B cell (primary cell): ENCODE data around the gene PRDM11. TPM values are rescaled to one million over a fixed set of nuclear protein-coding genes. Genes with fewer than 3 reads are reported as not detected.

Experiments used
- ATAC-seq: fragments of 200-7000 bp; cut with Tn5 transposase; one replicate; pipeline ENCODE4 v1.10.0; 2021; ENCODE audit warnings: low read depth, mild to moderate bottlenecking, moderate number of reproducible peaks, moderate library complexity
- CTCF ChIA-PET: fragments of 350-600 bp; sonication (Branson Sonifier 250); formaldehyde crosslinking; loops from one replicate; lab custom pipeline; 2021; ENCODE audit warnings: antibody characterized with exemption, inconsistent platforms; lab: Charles Lee
- POLR2A ChIA-PET: fragments of 350-600 bp; sonication (Branson Sonifier 250); formaldehyde crosslinking; loops from one replicate; lab custom pipeline; 2021; ENCODE audit warnings: antibody characterized with exemption; lab: Charles Lee
- DNase-seq: peaks from one replicate; pipeline ENCODE4 v3.0.0; 2013
- H2AFZ ChIP-seq: 2 replicates; pipeline ENCODE4 v1.6.1; 2012; ENCODE audit warnings: mild to moderate bottlenecking, low read depth, low read length; ENCODE audit not compliant: insufficient read depth, poor library complexity, severe bottlenecking
- H3K27ac ChIP-seq, 2 donors: 1 replicate in 1 of 2; 2 replicates in 1 of 2; pipeline ENCODE4 v1.5.1; 2012 to 2013; ENCODE audit warnings: low read length in 2 of 2, mild to moderate bottlenecking in 2 of 2, moderate library complexity in 1 of 2
- H3K27me3 ChIP-seq, 4 experiments: fragments of 200-600 bp in 1 of 4; sonication (generic) in 1 of 4; replicated peaks in 1 of 4; 1 replicate in 2 of 4; 2 replicates in 2 of 4; pipeline versions ENCODE4 v1.6.1 to v1.7.0; 2013 to 2016; ENCODE audit warnings: low read length in 3 of 4, mild to moderate bottlenecking in 2 of 4, mixed read lengths in 1 of 4, moderate library complexity in 1 of 4; ENCODE audit not compliant: insufficient read depth in 4 of 4, control insufficient read depth in 3 of 4; ENCODE audit errors: control extremely low read depth in 1 of 4
- H3K36me3 ChIP-seq, 2 experiments: replicated peaks in 1 of 2; 1 replicate in 1 of 2; 2 replicates in 1 of 2; pipeline versions ENCODE4 v1.6.1 to v1.7.1; 2013; ENCODE audit warnings: low read length in 1 of 2; ENCODE audit not compliant: insufficient read depth in 2 of 2, control insufficient read depth in 1 of 2; ENCODE audit errors: control extremely low read depth in 1 of 2, extremely low read depth in 1 of 2
- H3K4me1 ChIP-seq, 2 donors: fragments of 200-600 bp in 1 of 2; sonication (generic) in 1 of 2; 1 replicate in 1 of 2; 2 replicates in 1 of 2; pipeline versions ENCODE4 v1.5.1 to v1.6.1; 2013 to 2017; ENCODE audit warnings: low read length in 2 of 2; ENCODE audit not compliant: control insufficient read depth in 2 of 2, insufficient read depth in 2 of 2
- H3K4me2 ChIP-seq: replicated peaks from 2 replicates; pipeline ENCODE3; 2012; ENCODE audit warnings: mild to moderate bottlenecking, low read depth, low read length; ENCODE audit not compliant: poor library complexity, severe bottlenecking
- H3K4me3 ChIP-seq, 5 experiments: fragments of 200-600 bp in 1 of 5; sonication (generic) in 1 of 5; 1 replicate in 3 of 5; 2 replicates in 2 of 5; pipeline versions ENCODE4 v1.5.1 to v1.7.0; 2011 to 2016; ENCODE audit warnings: low read length in 4 of 5, mild to moderate bottlenecking in 4 of 5, low read depth in 2 of 5, control low read depth in 1 of 5, moderate library complexity in 1 of 5; ENCODE audit not compliant: insufficient read depth in 1 of 5; ENCODE audit errors: control extremely low read depth in 1 of 5, extremely low read depth in 1 of 5
- H3K79me2 ChIP-seq: fragments of 200-600 bp; sonication (generic); one replicate; pipeline ENCODE4 v1.6.0; 2016; ENCODE audit warnings: low read length; ENCODE audit not compliant: control insufficient read depth, insufficient read depth
- H3K9ac ChIP-seq: fragments of 200-600 bp; sonication (generic); 2 replicates; pipeline ENCODE4 v1.6.1; 2017; ENCODE audit warnings: mild to moderate bottlenecking, low read length, moderate library complexity
- H3K9me3 ChIP-seq, 3 donors: one replicate each; pipeline versions ENCODE4 v1.6.1 to v1.7.1; 2013; ENCODE audit warnings: low read length in 2 of 3; ENCODE audit not compliant: control insufficient read depth in 2 of 3, insufficient read depth in 1 of 3; ENCODE audit errors: control extremely low read depth in 1 of 3
- H4K20me1 ChIP-seq: 2 replicates; pipeline ENCODE4 v1.6.0; 2012; ENCODE audit warnings: mild to moderate bottlenecking, low read length; ENCODE audit not compliant: insufficient read depth, control insufficient read depth, poor library complexity, severe bottlenecking
- H3K27ac Mint-ChIP-seq: one replicate; pipeline ENCODE4 v1.8.0; 2021; ENCODE audit warnings: mixed read lengths
- H3K27me3 Mint-ChIP-seq: one replicate; pipeline ENCODE4 v1.8.0; 2021; ENCODE audit warnings: mixed read lengths
- H3K4me1 Mint-ChIP-seq: one replicate; pipeline ENCODE4 v1.8.0; 2021; ENCODE audit warnings: mixed read lengths
- H3K4me3 Mint-ChIP-seq: one replicate; pipeline ENCODE4 v1.8.0; 2021; ENCODE audit warnings: mixed read lengths
- H3K9me3 Mint-ChIP-seq: one replicate; pipeline ENCODE4 v1.8.0; 2022; ENCODE audit warnings: mixed read lengths; ENCODE audit not compliant: insufficient read depth
- CTCF ChIP-seq: fragments of 200-600 bp; IDR thresholded peaks from one replicate; pipeline ENCODE4 v1.8.0; 2022; ENCODE audit warnings: antibody characterized with exemption, mild to moderate bottlenecking
- EZH2 ChIP-seq: IDR thresholded peaks from 2 replicates; pipeline ENCODE4 v1.6.1; 2012; ENCODE audit warnings: borderline replicate concordance, low read depth, mild to moderate bottlenecking, moderate library complexity, low read length; ENCODE audit not compliant: insufficient read depth, poor library complexity, severe bottlenecking
- WGBS: methylation state at CpG from one replicate; pipeline ENCODE4 v1.1.5; 2013; ENCODE audit warnings: missing lambda C conversion rate; ENCODE audit not compliant: insufficient coverage; 5-methylcytosine and 5-hydroxymethylcytosine counted together
- intact Hi-C: fragments of 100-400 bp; cut with micrococcal nuclease; formaldehyde crosslinking; loops from one replicate; pipeline ENCODE4 v1.10.0; 2022
- polyA plus RNA-seq: library from polyadenylated mRNA; depleted of rRNA; stranded (reverse); fragments of >200 nt; gene quantifications from 2 replicates; pipeline ENCODE4 v1.2.3, GENCODE V29; 2012
- total RNA-seq, 2 donors: library from RNA; stranded (reverse); fragments of 120-200 nt in 1 of 2; gene quantifications; 1 replicate in 1 of 2; 2 replicates in 1 of 2; pipeline versions ENCODE4 v1.2.3 to v1.2.4, GENCODE V29; 2013 to 2022

The PRDM11 gene
- total and polyA plus RNA-seq, 2 donors (not counting 1 experiment from before 2014, with no cell fraction given): 9.5 to 26.2 TPM

DNA sequence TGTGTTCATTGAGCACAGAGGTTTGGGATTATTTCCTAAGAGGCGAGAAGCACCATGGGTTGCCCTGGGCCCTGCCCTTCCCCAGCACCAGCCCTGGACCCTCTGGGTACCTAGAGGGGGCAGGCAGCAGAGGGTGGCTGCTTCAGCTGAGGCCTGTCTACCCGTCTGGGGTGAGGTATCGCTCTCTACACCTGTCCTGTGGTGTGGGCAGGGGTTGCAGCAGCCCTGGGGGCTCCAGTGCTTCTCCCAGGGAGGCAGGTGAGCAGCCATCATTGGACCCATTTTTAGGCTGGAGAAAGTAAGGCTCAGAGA lies 15.6 kb downstream of the PRDM11 start:
- TF ChIP-seq CTCF (no peak), EZH2 (no peak)
- WGBS: 87% methylated on average over 3 of the region's 3 CpGs
- H4K20me1 ChIP-seq: peaks cover 98% of the 10 kb centered on the region

GRCh38 chr11:45162916-45163879 lies 16.8 kb downstream of the PRDM11 start:
- H3K27me3 Mint-ChIP-seq: no peaks in the 10 kb centered on the region
- intact Hi-C loops: no loop called here
- WGBS: 94% methylated on average over 5 of the region's 10 CpGs
- no peak overlapping the region for H3K4me3 ChIP-seq
- no peak overlapping the region for H3K9ac ChIP-seq
- H3K9me3 Mint-ChIP-seq: no peaks in the 10 kb centered on the region
- H3K79me2 ChIP-seq: peaks cover 82% of the 10 kb centered on the region
- no peak overlapping the region for H2AFZ ChIP-seq
- H3K36me3 ChIP-seq: no peaks in the 10 kb centered on the region
- ChIA-PET CTCF (interaction anchor here (1.1 kb wide), 1 partner anchor 48 kb away, joined by 3 read pairs; no protein-coding TSS in a partner anchor), POLR2A (no interaction called here)
- no peak overlapping the region for H3K27ac ChIP-seq
- no peak overlapping the region for H3K4me3 Mint-ChIP-seq
- no peak overlapping the region for H3K4me2 ChIP-seq
- TF ChIP-seq CTCF (no peak), EZH2 (no peak)
- H3K4me1 ChIP-seq: peaks cover 10 to 11% of the 10 kb centered on the region in 2 donors
- H3K27me3 ChIP-seq: no peaks in the 10 kb centered on the region
- no peaks in the 10 kb centered on the region for H3K9me3 ChIP-seq
- H3K27ac Mint-ChIP-seq: no peak overlapping the region
- ATAC-seq: no peak
- peaks cover 31% of the 10 kb centered on the region for H3K4me1 Mint-ChIP-seq
- DNase-seq: no peak
- peaks cover 98% of the 10 kb centered on the region for H4K20me1 ChIP-seq

More for the DNA sequence above, 15.6 kb downstream of the PRDM11 start:
- CTCF ChIA-PET: no interaction called here
- Histone ChIP-seq H3K4me2 (no peak overlapping the region), H3K79me2 (peaks cover 87% of the 10 kb centered on the region), H3K9ac (no peak overlapping the region), H3K9me3 (no peaks in the 10 kb centered on the region), H3K27ac (no peak overlapping the region), H3K4me1 (peaks cover 10 to 11% of the 10 kb centered on the region in 2 donors), H3K36me3 (no peaks in the 10 kb centered on the region), H3K27me3 (no peaks in the 10 kb centered on the region), H3K4me3 (no peak overlapping the region), H2AFZ (no peak overlapping the region)
- H3K4me1 Mint-ChIP-seq: peaks cover 34% of the 10 kb centered on the region
- intact Hi-C loops: no loop called here
- DNase-seq (no peak), ATAC-seq (no peak)
- no peak overlapping the region for H3K27ac Mint-ChIP-seq
- POLR2A ChIA-PET: no interaction called here
- no peaks in the 10 kb centered on the region for H3K27me3 Mint-ChIP-seq
- H3K4me3 Mint-ChIP-seq: no peak overlapping the region
- H3K9me3 Mint-ChIP-seq: no peaks in the 10 kb centered on the region
